ENCODE data around the gene GNA15.
"Not testable (repeated sequence)": the region's sequence is repeated elsewhere in the genome, so short reads cannot be mapped to it uniquely, and the experiment has no call there.

DNA sequence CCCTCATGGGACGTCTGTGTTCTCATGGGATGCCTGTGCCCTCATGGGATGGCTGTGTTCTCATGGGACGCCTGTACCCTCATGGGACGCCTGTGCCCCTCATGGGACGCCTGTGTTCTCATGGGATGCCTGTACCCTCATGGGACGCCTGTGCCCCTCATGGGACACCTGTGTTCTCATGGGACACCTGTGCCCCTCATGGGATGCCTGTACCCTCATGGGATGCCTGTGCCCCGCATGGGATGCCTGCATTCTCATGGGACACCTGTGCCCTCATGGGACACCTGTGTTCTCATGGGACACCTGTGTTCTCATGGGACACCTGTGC, 36.8 kb downstream of the GNA15 start:
- TF ChIP-seq, protein P1, sequence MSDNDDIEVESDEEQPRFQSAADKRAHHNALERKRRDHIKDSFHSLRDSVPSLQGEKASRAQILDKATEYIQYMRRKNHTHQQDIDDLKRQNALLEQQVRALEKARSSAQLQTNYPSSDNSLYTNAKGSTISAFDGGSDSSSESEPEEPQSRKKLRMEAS (IDR thresholded peaks at IDR 0.05; ENCODE audit: insufficient read depth, insufficient read length): not testable (repeated sequence)
- TF ChIP-seq POLR2A (IDR thresholded peaks at IDR 0.05; ENCODE audit: low read depth, low read length); EZH2 (IDR thresholded peaks at IDR 0.05; ENCODE audit: borderline replicate concordance, low read depth, low read length, severe bottlenecking): not testable (repeated sequence)
- TF ChIP-seq, protein P2, sequence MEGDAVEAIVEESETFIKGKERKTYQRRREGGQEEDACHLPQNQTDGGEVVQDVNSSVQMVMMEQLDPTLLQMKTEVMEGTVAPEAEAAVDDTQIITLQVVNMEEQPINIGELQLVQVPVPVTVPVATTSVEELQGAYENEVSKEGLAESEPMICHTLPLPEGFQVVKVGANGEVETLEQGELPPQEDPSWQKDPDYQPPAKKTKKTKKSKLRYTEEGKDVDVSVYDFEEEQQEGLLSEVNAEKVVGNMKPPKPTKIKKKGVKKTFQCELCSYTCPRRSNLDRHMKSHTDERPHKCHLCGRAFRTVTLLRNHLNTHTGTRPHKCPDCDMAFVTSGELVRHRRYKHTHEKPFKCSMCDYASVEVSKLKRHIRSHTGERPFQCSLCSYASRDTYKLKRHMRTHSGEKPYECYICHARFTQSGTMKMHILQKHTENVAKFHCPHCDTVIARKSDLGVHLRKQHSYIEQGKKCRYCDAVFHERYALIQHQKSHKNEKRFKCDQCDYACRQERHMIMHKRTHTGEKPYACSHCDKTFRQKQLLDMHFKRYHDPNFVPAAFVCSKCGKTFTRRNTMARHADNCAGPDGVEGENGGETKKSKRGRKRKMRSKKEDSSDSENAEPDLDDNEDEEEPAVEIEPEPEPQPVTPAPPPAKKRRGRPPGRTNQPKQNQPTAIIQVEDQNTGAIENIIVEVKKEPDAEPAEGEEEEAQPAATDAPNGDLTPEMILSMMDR (IDR thresholded peaks at IDR 0.05; ENCODE audit: extremely low read depth in 1 of 2, insufficient read depth in 1 of 2, low read depth in 1 of 2, low read length in 2 of 2): not testable (repeated sequence)

All from endothelial cell of umbilical vein (primary cell).